Endodermal cell (in vitro differentiated cells): ENCODE data around the gene SEMA3D. TPM values are rescaled to one million over a fixed set of nuclear protein-coding genes. Genes with fewer than 3 reads are reported as not detected.

ENCODE experiments used
- DNase-seq: peaks from one replicate; pipeline ENCODE4 v3.0.0-alpha.2; 2017
- H3K27ac ChIP-seq: 2 replicates; pipeline ENCODE4 v1.5.1; 2013; ENCODE audit warnings: mild to moderate bottlenecking, low read depth, low read length, moderate library complexity
- H3K27me3 ChIP-seq: 2 replicates; pipeline ENCODE4 v1.6.1; 2013; ENCODE audit warnings: mild to moderate bottlenecking, low read length, moderate library complexity; ENCODE audit not compliant: insufficient read depth, control insufficient read depth, poor library complexity, severe bottlenecking
- H3K36me3 ChIP-seq: 2 replicates; pipeline ENCODE4 v1.7.0; 2013; ENCODE audit warnings: mild to moderate bottlenecking, low read length, moderate library complexity; ENCODE audit not compliant: control insufficient read depth, insufficient read depth
- H3K4me1 ChIP-seq: one replicate; pipeline ENCODE4 v1.7.0; 2013; ENCODE audit warnings: low read length; ENCODE audit not compliant: control insufficient read depth, insufficient read depth
- H3K4me3 ChIP-seq: 2 replicates; pipeline ENCODE4 v1.5.1; 2013; ENCODE audit warnings: mild to moderate bottlenecking, low read length, moderate library complexity
- H3K9ac ChIP-seq: 2 replicates; pipeline ENCODE4 v1.6.1; 2013; ENCODE audit warnings: mild to moderate bottlenecking, low read length, moderate library complexity; ENCODE audit not compliant: poor library complexity, severe bottlenecking; ENCODE audit errors: extremely low read depth
- H3K9me3 ChIP-seq: 2 replicates; pipeline ENCODE4 v1.6.1; 2013; ENCODE audit warnings: mild to moderate bottlenecking, low read length, moderate library complexity; ENCODE audit not compliant: control insufficient read depth
- H3K27ac Mint-ChIP-seq: 2 replicates; pipeline ENCODE4 v1.8.0; 2020; ENCODE audit warnings: mixed read lengths
- H3K27me3 Mint-ChIP-seq: 2 replicates; pipeline ENCODE4 v1.8.0; 2021; ENCODE audit warnings: mild to moderate bottlenecking, mixed read lengths; ENCODE audit not compliant: insufficient read depth
- H3K36me3 Mint-ChIP-seq: 2 replicates; pipeline ENCODE4 v1.8.0; 2020; ENCODE audit warnings: low read depth, mixed read lengths
- H3K4me1 Mint-ChIP-seq: 2 replicates; pipeline ENCODE4 v1.8.0; 2020; ENCODE audit warnings: mixed read lengths
- H3K4me3 Mint-ChIP-seq: 2 replicates; pipeline ENCODE4 v1.8.0; 2020; ENCODE audit warnings: mild to moderate bottlenecking, moderate library complexity, mixed read lengths
- H3K9me3 Mint-ChIP-seq: 2 replicates; pipeline ENCODE4 v1.8.0; 2020; ENCODE audit warnings: mild to moderate bottlenecking, mixed read lengths
- CTCF ChIP-seq: fragments of 200-600 bp; sonication (generic); conservative IDR thresholded peaks from 2 replicates; pipeline ENCODE4 v1.5.0; 2021; ENCODE audit warnings: antibody characterized with exemption, mild to moderate bottlenecking
- WGBS, 2 experiments: methylation state at CpG; one replicate each; pipeline versions ENCODE4 v1.1.5 to v1.1.7; 2013; ENCODE audit warnings: missing lambda C conversion rate in 2 of 2, mixed read lengths in 1 of 2; ENCODE audit not compliant: insufficient coverage in 1 of 2, insufficient read length in 1 of 2; 5-methylcytosine and 5-hydroxymethylcytosine counted together
- total RNA-seq, 2 donors: library from RNA; stranded (reverse); fragmentation: NEBNext Ultra II Directional in 1 of 2; extraction: Animal tissue kit (Norgen Biotek cat#: 25700) in 1 of 2; gene quantifications; 2 replicates in 1 of 2; 3 replicates in 1 of 2; pipeline ENCODE4 v1.2.1, GENCODE V29; 2021

The SEMA3D gene
- total RNA-seq, 2 donors from 2014 or later, result 6.5 to 13.9 TPM

- Mint-ChIP-seq H3K4me1 (peaks cover 11% of the 10 kb centered on the region), H3K36me3 (no peaks in the 10 kb centered on the region), H3K27me3 (no peaks in the 10 kb centered on the region), H3K4me3 (no peak overlapping the region), H3K27ac (no peak overlapping the region), H3K9me3 (no peaks in the 10 kb centered on the region)
- Histone ChIP-seq H3K9ac (no peak overlapping the region), H3K9me3 (no peaks in the 10 kb centered on the region), H3K4me3 (peak overlapping the region; percentile 55), H3K27me3 (no peaks in the 10 kb centered on the region), H3K4me1 (no peaks in the 10 kb centered on the region), H3K27ac (no peak overlapping the region), H3K36me3 (no peaks in the 10 kb centered on the region)
- DNase-seq, result no peak
- TF ChIP-seq CTCF, result no peak
- WGBS, 2 experiments, result 36 to 67% methylated on average over 1 of the region's 2 CpGs
These were observed 111.0 kb downstream of the SEMA3D start for GRCh38 chr7:85075864-85076263.

DNA sequence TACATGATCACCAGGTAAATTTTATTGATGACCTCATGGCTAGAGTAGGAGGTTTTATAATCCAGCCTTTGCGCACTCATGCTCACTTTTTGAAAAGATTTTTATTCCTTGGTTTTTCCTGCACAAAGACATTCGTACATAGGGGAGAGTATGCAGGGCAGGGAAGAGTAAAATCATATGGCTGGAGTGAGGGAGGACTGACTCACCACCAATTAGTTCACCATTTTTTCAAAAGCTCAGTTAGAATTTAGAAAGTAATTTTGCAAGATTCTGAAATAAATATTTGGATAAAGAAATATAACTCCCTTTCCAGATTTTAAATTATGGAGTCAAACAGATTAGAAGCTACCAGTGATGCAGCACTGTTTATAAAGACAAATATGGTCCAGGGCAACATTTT is 111.9 kb downstream of the SEMA3D start:
- Mint-ChIP-seq H3K27me3 (no peaks in the 10 kb centered on the region), H3K4me3 (no peak overlapping the region), H3K4me1 (peaks cover 19% of the 10 kb centered on the region), H3K9me3 (no peaks in the 10 kb centered on the region), H3K27ac (no peak overlapping the region), H3K36me3 (no peaks in the 10 kb centered on the region)
- H3K27me3 ChIP-seq, result no peaks in the 10 kb centered on the region
- H3K9ac ChIP-seq, result no peak overlapping the region
- no peak overlapping the region for H3K27ac ChIP-seq
- 100% methylated on average over 1 to 2 of the region's 2 CpGs for WGBS, 2 experiments
- no peak for DNase-seq
- no peaks in the 10 kb centered on the region for H3K9me3 ChIP-seq
- TF ChIP-seq CTCF, result no peak
- H3K4me1 ChIP-seq, result no peaks in the 10 kb centered on the region
- no peak overlapping the region for H3K4me3 ChIP-seq
- H3K36me3 ChIP-seq, result no peaks in the 10 kb centered on the region

GRCh38 chr7:85074016-85074415 is 112.8 kb downstream of the SEMA3D start:
- no peaks in the 10 kb centered on the region for H3K36me3 Mint-ChIP-seq
- H3K27ac Mint-ChIP-seq, result no peak overlapping the region
- H3K36me3 ChIP-seq, result no peaks in the 10 kb centered on the region
- H3K4me1 Mint-ChIP-seq, result peaks cover 19% of the 10 kb centered on the region
- no peak overlapping the region for H3K4me3 ChIP-seq
- no peaks in the 10 kb centered on the region for H3K4me1 ChIP-seq
- H3K27me3 ChIP-seq, result no peaks in the 10 kb centered on the region
- WGBS, 2 experiments, result 96% methylated on average over 1 of the region's 1 CpG; no CpG with 5 or more reads in 1 of the 2 experiments
- no peak overlapping the region for H3K27ac ChIP-seq
- no peak overlapping the region for H3K4me3 Mint-ChIP-seq
- no peak for TF ChIP-seq CTCF
- H3K9me3 Mint-ChIP-seq, result no peaks in the 10 kb centered on the region
- no peaks in the 10 kb centered on the region for H3K9me3 ChIP-seq
- H3K9ac ChIP-seq, result no peak overlapping the region
- no peaks in the 10 kb centered on the region for H3K27me3 Mint-ChIP-seq
- DNase-seq, result no peak
